NCI-H226 (cell line): Measurements from ENCODE around the gene THTPA.
A peak's percentile ranks its signal among the peaks of the same experiment; 100 is the strongest.
"Not testable (repeated sequence)": the region's sequence is repeated elsewhere in the genome, so short reads cannot be mapped to it uniquely, and the experiment has no call there.

Experiments used
- DNase-seq: peaks from one replicate; pipeline ENCODE4 v3.0.0-alpha.2; 2015

The THTPA gene

DNA sequence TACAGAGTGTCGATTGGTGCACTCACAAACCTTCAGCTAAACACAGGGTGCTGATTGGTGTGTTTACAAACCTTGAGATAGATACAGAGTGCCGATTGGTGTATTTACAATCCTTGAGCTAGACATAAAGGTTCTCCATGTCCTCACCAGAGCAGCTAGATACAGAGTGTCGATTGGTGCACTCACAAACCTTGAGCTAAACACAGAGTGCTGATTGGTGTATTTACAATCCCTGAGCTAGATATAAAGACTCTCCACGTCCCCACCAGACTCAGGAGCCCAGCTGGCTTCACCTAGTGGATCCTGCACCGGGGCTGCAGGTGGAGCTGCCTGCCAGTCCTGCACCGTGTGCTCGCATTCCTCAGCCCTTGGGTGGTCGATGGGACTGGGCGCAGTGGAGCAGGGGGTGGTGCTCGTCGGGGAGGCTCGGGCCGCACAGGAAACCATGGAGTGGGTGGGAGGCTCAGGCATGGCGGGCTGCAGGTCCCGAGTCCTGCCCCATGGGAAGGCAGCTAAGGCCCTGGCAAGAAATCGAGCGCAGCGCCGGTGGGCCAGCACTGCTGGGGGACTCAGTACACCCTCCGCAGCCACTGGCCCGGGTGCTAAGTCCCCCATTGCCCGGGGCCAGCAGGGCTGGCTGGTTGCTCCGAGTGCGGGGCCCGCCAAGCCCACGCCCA is 28.6 kb downstream of the THTPA start:
- not testable (repeated sequence) for DNase-seq

DNA sequence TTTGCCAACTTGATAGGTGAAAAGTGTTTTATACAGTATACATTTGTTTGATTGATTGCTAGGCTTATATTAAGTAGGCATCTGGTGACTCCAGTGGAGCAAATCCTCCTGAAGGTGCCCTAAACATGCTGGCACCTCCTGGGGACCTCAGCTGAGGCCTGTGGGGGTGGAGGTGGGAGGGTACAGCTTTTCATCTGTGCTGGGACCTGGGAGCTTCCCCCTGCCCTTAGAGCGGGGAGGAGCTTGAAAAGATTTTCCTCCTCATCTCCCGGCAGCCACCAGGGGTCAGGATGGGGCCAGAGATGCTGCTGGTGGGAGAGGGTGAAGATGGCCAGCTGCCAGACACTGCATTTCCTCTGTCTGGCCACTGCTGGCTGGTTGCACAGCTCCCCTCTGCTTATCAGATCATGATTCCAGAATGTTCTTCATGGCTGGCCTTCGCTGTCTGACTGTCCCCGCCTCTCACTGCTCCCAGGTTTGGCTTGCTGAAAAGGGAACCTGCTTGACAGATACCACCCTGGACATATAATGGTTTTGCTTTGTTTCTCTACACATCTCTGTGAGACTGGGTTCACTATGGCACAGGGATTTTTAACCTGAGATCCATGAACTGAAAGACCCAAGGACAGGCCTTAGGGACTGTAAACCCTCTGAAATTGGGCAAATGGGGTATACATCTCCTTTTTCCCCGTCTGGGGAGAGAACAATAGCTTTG is 33.0 kb downstream of the THTPA start:
- DNase-seq = peak; percentile 74

DNA sequence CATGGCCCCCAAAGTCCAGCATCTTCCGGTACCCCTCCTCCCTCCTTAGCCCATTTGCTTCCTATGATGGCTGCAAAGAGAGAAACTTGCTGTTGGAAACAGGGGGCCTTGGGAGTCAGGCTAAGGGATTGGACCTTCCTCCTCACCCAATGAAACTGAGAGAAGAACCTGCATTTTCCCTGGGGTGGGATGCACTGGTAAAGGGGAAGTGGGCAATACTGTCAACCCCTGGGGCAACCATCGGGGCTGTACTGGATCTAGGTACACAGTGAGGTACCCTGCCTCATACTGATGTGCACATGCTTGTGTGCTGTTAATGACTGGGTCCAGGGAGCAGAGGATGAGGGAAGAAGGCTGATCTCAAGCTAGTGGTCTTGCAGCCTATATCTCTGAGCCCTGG is 33.5 kb downstream of the THTPA start:
- DNase-seq = no peak

DNA sequence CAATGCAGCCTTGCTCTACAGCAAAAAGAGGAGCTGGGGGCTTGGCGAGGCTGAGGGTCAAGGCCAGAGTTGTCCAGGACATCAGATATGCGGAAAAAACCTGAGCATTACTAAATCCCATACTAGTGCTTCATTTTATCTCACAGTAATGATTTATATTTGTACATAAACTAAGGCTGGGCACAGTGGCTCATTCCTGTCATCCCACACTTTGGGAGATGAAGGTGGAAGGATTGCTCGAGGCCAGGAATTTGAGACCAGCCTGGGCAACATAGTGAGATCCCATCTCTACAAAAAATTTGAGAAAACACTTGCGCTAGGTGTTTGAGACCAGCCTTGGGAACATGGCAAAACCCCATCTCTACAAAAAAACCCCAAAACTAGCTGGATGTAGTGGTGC is 34.1 kb downstream of the THTPA start:
- DNase-seq = no peak

DNA sequence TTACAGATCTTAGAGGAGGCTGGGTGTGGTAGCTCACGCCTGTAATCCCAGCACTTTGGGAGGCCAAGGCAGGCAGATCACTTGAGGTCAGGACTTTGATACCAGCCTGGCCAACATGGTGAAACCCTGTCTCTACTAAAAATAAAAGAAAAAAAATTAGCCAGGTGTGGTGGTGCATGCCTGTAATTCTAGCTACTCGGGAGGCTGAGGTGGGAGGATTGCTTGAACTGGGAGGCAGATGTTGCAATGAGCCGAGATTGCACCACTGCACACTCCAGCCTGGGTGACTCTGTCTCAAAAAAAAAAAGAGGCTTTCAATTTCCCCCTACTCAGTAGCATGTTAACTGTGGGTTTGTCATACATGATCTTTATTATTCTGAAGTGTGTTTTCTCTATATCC is 38.1 kb downstream of the THTPA start:
- not testable (repeated sequence) for DNase-seq

DNA sequence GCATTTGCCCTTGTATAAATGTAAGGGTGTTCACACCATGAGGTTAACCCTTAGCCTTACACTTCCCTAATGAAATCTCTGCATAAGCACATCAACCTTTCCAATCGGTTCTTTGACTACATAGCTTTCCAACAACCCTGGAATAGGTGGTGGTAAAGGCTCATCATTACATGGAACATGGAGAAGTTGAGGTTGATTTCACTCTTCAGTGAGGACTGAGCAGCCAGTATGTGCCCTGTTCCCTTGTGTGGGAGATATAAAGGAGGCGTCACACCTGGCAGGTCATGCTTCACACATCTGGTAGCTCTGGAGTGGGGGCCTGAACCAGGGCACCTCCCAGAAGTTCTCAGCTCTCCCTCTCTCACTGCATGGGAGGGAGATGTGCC is 44.2 kb downstream of the THTPA start:
- no peak for DNase-seq

DNA sequence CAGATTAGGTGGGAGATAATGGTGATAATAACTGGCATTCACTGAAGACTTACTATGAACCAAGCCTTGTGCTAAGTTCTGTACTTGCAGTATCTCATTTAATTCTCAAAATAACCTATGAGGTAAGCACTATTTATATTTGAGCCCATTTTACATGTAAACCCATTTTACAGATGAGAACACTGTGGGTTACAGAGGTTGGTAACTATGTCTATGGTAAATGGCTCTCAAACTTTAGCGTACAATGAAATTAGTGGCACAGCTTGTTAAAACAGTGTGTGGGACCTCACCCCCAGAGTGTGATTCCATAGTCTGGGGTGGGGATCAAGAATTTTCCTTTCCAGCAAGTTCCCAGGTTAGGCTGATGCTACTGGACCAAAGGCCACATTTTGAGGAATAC is 44.7 kb downstream of the THTPA start:
- DNase-seq = no peak

DNA sequence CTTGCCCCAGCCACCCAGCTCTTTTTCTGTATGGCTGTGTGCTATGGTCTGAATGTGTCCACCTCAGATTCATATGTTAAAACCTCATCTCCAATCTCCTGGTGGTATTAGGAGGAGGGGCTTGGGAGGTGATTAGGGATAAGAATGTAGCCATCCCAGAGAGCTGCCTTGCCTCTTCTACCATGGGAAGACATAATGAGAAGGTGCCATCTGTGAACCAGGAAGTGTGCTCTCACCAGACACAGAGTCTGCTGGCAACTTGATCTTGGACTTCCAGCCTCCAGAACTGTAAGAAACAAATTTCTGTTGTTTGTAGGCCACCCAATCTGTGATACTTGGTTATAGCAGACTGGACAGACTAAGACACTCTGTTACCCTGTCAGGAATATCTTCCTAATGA is 45.4 kb downstream of the THTPA start:
- DNase-seq = no peak

DNA sequence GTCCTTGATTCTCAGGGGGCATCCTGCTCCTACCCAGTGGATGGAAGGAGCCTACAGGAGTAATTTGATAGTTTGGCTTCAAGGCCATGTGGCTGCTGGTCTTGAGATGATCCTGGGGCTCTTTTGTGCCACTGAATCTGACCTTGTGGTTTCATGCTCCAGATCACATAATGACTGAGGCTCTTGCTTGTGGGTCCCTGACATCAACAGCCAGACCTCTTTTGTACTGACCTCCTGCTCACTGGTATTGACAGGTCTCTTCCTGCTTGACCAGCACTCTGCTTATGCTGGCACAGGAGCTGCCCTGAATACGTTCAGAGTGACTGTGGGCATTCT is 45.7 kb downstream of the THTPA start:
- no peak for DNase-seq

DNA sequence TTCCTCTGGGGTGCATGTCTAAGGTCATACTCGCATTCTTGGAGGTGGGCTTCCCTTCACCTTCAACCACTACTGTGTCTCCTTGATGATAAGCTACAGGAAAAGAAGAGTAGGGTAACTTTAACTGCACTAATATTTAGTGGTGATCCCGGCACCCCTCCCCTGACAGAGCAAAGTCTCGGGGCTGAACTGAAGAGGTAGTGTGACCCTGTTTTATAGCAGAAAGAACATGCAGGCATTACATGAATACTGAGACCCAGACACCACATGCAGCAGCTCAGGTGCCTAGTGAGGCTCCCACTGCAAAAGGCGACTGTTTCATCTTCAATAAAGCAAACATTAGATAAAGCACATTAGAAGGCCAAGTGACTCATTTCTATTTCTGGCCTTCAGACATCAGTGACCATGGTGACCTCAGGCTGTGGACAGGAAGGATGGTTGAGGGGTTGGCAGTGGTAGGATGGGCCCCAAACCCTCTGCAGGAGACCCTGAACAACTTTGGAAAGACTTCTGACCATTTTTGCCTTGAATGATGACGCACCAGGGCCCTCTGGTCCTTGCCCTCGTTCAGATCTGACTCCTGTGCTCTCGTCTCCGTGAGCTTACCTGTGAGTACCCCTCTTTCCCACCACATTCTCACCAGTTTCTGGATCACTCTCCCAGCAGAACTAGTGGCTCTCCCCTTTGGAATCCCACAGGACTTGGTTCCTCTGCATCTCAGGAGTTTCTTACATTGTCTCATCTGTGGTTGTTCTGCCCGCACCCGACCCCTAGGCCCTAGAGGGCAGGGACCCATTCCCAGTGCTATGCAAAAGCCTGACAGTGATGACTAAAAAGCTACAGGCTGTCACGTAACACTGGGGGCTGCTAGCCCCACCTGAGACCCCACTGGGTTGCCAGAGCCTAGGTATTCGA is 46.4 kb downstream of the THTPA start:
- no peak for DNase-seq

DNA sequence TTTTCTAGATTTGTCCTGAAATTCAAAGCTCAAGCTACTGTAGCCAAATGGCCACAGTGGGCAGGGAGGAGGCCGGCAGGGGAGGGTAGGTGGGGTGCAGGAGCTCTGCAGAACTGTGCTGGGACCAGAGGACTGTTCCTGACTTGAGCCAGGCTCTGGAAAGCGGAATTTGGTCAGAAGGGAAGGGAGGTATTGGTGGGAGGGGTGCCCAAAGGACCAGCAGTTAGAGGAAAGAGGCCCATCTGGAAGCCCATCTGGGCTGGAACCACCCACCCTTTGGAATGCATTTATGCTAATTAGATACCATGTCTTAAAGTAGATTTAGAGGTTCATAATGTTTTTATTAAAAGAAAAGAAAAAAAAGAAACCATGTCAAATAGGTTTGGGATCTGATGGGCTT is 47.0 kb downstream of the THTPA start:
- no peak for DNase-seq

DNA sequence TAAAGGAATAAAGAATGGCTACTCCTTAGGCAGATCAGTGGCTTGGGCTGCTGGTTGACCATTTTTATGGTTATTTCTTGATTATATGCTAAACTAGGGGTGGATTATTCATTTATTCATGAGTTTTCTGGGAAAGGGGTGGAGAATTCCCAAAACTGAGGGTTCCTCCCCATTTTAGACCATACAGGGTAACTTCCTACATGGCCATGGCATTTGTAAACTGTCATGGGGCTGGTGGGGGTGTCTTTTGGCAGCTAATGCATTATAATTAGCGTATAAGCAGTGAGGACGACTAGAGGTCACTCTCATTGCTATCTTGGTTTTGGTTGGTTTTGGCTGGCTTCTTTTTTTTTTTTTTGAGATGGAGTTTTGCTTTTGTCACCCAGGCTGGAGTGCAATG is 48.1 kb downstream of the THTPA start:
- no peak for DNase-seq

DNA sequence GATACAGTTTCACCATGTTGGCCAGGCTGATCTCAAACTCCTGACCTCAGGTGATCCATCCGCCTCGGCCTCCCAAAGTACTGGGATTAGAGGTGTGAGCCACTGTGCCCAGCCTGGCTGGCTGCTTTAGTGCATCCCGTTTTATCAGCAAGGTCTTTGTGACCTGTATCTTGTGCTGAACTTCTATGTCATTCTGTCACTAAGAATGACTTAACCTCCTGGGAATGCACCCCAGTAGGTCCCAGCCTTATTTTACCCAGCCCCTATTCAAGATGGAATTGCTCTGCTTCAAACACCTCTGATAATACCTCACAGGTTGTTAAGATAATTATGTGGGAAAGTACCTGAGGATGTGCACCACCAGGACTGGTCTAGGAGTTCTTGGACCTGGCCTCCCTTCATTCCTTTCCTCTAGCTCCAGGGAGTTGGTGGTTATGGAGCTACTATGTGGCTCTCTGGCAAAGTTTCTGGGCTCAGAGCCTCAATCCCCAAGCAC is 48.7 kb downstream of the THTPA start:
- DNase-seq = no peak

DNA sequence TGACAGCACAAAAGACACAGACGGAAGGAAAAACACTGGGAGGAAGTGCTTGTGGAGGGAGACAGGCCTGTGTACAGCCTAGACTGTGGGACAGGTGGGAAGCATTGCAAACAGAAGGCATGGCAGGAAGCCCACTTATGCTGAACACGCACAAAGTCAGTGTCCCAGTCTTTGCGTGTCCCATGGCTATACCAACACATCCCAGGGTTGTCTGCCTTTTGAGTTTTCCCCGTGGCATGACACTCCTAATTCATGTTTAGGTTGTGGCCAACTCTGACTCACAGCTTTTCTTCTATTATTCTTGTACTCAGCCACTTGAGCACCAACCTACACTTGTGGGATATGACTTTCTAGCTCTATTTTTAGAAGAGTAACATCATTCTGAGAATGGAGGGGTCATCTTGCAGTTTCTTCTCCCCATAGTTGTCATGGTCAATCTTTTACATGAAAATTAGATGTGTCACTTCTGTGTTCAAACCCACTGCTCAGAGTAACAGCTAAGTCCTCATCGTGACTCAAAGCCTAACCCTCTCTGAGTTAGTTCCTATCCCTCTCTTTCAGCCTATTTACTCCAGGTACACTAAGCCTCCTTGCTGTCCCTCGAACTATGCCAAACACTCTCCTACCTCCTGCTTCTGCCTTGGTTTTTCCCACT is 50.0 kb downstream of the THTPA start:
- no peak for DNase-seq

DNA sequence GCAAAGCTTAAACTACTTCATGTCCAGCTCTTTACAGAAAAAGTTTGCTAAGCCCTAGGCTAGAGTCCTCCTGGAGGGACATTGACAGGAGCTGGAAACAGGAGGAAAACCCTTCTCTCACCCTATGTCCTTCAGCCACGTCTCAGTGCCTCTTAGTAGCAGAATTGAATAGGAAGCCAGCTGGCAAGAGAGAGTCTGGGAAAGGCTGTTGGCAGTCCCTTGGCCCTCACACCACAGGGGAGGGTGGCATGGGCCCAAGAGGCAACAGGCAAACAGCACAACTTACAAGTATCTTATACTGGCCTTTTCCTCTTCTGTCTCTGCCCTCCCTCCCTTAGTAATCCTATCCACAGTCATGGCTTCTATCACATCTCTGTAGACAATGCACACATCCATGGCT is 52.4 kb downstream of the THTPA start:
- DNase-seq = no peak

DNA sequence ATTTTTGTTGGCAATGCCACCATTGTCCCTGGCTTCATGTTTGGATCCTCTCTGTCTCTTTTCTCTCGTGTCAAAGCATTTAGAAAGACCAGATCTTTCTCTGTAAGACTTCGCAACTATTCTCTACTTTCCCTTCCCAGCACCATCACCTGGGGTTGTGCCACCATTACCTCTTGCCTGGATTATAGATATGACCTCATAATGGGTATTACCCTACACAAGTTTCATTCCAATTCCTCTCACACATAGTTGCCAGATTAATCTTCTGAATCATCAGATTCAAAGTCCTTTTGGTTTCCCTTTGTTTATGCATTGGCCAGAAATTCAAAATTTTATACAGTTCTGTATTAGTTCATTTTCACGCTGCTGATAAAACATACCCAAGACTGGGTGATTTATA is 52.9 kb downstream of the THTPA start:
- DNase-seq = no peak

DNA sequence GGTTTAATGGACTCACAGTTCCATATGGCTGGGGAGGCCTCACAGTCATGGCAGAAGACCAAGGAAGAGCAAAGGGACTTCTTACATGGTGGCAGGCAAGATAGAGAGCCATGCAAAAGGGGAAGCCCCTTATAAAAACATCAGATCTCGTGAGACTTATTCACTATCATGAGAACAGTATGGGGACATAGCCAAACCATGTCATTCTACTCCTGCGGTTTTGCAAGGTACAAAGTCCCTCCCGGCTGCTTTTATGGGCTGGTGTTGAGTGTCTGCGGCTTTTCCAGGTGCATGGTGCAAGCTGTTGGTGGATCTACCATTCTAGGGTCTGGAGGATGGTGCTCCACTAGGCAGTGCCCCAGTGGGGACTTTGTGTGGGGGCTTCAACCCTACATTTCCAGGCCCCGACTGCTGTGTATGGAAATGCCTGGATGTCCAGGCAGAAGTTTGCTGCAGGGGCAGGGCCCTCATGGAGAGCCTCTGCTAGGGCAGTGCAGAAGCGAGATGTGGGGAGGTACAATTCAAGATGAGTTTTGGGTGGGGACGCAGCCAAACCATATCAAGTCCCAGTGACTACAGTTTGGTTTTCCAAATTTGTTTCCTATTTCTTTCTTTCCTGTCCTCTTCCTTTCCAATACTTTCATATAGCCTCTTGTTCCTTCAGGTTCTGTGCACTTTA is 53.5 kb downstream of the THTPA start:
- not testable (repeated sequence) for DNase-seq
